Parathyroid adenoma (tissue), 2 donors: ENCODE data around the gene TPT1.

Experiments
- H2AFZ ChIP-seq: fragments of 300-600 bp; sonication (generic); one replicate; pipeline ENCODE4 v1.7.0; 2017; ENCODE audit warnings: antibody characterized with exemption, mild to moderate bottlenecking
- H3K27ac ChIP-seq: fragments of 300-600 bp; sonication (generic); one replicate; pipeline ENCODE4 v1.7.0; 2017
- H3K27me3 ChIP-seq: fragments of 300-600 bp; sonication (generic); one replicate; pipeline ENCODE4 v1.7.0; 2017; ENCODE audit warnings: low read length; ENCODE audit not compliant: control insufficient read depth, insufficient read depth
- H3K36me3 ChIP-seq: fragments of 300-600 bp; sonication (generic); one replicate; pipeline ENCODE4 v1.7.0; 2017; ENCODE audit warnings: low read length; ENCODE audit not compliant: control insufficient read depth, insufficient read depth
- H3K4me1 ChIP-seq: fragments of 300-600 bp; sonication (generic); one replicate; pipeline ENCODE4 v1.7.0; 2017; ENCODE audit warnings: control low read depth
- H3K4me2 ChIP-seq: fragments of 300-600 bp; sonication (generic); one replicate; pipeline ENCODE4 v1.7.0; 2017; ENCODE audit warnings: low read length
- H3K4me3 ChIP-seq: fragments of 300-600 bp; sonication (generic); one replicate; pipeline ENCODE4 v1.7.0; 2017; ENCODE audit warnings: low read depth, low read length
- H3K79me2 ChIP-seq: fragments of 300-600 bp; sonication (generic); one replicate; pipeline ENCODE4 v1.7.0; 2017; ENCODE audit warnings: control low read depth
- H3K9ac ChIP-seq: fragments of 300-600 bp; sonication (generic); one replicate; pipeline ENCODE4 v1.7.0; 2017; ENCODE audit warnings: mild to moderate bottlenecking
- H3K9me3 ChIP-seq: fragments of 300-600 bp; sonication (generic); one replicate; pipeline ENCODE4 v1.7.0; 2017; ENCODE audit warnings: low read length; ENCODE audit not compliant: control insufficient read depth
- TF ChIP-seq, protein P1 (sequence below): fragments of 300-600 bp; sonication (generic); IDR thresholded peaks from one replicate; pipeline ENCODE4 v1.7.0; 2017; ENCODE audit warnings: antibody characterized with exemption, mild to moderate bottlenecking
- donor health status: primary hyperparathyroidism.

TPT1 gene

DNA sequence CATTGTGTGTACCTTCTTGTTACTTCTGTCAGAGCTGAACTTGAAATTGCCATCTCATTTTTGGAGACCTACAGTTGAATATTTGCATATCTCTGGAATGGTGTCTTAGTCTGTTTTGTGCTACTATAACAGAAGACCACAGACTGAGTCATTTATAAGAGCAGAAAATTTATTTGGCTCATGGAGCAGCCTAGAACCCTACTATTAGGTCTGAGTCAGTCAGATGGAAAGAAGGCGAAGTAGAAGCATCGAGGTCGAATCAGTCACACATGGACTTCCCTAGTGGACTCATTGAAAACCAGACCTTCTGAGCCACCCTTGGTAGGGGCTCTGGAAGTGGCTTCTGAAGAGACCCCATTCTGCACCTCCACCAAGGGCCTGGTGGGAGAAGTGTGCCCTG lies 33.9 kb upstream of the TPT1 start:
- TF ChIP-seq, protein P1, sequence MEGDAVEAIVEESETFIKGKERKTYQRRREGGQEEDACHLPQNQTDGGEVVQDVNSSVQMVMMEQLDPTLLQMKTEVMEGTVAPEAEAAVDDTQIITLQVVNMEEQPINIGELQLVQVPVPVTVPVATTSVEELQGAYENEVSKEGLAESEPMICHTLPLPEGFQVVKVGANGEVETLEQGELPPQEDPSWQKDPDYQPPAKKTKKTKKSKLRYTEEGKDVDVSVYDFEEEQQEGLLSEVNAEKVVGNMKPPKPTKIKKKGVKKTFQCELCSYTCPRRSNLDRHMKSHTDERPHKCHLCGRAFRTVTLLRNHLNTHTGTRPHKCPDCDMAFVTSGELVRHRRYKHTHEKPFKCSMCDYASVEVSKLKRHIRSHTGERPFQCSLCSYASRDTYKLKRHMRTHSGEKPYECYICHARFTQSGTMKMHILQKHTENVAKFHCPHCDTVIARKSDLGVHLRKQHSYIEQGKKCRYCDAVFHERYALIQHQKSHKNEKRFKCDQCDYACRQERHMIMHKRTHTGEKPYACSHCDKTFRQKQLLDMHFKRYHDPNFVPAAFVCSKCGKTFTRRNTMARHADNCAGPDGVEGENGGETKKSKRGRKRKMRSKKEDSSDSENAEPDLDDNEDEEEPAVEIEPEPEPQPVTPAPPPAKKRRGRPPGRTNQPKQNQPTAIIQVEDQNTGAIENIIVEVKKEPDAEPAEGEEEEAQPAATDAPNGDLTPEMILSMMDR = no peak

DNA sequence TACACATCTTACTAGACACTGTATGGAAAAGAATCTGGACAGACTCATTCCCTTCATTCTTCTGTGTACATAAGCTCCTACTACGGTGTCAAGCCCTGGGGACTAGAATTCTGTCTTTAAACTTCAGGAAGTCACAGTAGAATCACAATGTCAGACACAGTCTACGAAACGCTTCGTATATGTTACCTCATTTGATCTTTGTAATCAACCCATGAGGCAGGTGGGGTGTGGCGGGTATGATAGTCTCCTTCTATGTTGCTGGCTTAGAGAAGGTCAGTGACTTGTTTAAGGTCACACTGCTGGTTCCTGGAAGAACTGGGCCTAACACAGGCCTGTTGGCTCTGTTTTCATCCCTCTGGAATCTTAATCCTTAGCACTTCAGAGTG lies 32.2 kb upstream of the TPT1 start:
- no peak overlapping the region for H3K4me2 ChIP-seq
- TF ChIP-seq, protein P1 = no peak
- H2AFZ ChIP-seq = no peak overlapping the region
- H3K27me3 ChIP-seq = no peaks in the 10 kb centered on the region
- H3K79me2 ChIP-seq = no peaks in the 10 kb centered on the region
- H3K4me3 ChIP-seq = no peak overlapping the region
- H3K9me3 ChIP-seq = no peaks in the 10 kb centered on the region
- H3K4me1 ChIP-seq = no peaks in the 10 kb centered on the region
- H3K36me3 ChIP-seq = no peaks in the 10 kb centered on the region
- H3K27ac ChIP-seq = no peak overlapping the region
- no peak overlapping the region for H3K9ac ChIP-seq

More for the DNA sequence above, 33.9 kb upstream of the TPT1 start:
- Histone ChIP-seq H2AFZ (no peak overlapping the region), H3K27ac (no peak overlapping the region), H3K4me3 (no peak overlapping the region), H3K36me3 (no peaks in the 10 kb centered on the region), H3K4me2 (no peak overlapping the region), H3K27me3 (no peaks in the 10 kb centered on the region), H3K9ac (no peak overlapping the region), H3K4me1 (no peaks in the 10 kb centered on the region), H3K79me2 (no peaks in the 10 kb centered on the region), H3K9me3 (no peaks in the 10 kb centered on the region)

DNA sequence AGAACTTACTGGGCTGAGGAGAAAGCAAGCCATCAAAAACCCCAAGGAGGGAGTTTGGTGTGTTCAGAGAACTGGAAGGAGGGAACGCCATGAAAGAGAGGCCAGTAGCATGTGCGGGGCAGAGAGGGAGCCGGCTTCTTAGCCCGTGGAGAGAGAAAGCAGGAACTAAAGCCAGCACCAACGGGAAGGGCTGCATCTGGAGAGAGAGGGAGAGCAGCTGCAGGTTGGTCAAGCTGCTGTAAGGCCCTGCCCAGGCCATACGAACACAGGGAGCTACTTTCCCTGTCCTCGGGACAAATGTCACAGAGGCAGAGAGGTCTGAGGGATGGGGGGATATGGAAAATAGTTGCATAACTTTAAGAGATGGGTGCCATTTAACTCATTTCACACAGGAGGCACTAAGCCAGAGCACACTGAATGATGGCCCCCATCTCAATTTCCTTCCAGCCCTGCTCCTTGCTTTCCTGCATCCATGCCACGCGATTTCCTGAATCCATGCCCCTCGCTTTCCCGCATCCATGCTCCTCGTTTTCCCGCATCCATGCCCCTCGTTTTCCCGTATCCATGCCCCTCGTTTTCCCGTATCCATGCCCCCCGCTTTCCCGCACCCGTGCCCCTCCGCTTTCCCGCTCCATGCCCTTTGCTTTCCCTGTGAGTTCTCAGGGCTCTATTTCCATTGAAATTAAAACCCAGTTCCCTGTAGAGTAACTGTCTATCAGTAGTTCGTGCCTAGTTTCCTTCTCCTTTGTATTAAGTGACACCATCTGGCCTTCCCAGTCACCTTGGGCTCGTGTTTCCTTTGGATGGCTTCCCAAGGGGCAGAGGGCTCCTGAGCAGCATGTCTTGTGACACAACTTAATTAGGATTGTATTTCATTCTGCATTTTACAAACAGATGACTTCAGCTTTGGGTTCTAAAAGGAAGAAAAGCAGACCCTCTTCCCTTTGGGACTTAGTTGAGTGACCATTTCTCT lies 31.5 kb upstream of the TPT1 start:
- Histone ChIP-seq H3K9ac (no peak overlapping the region), H3K36me3 (no peaks in the 10 kb centered on the region), H3K4me2 (no peak overlapping the region), H3K27me3 (no peaks in the 10 kb centered on the region), H3K4me3 (no peak overlapping the region), H3K9me3 (no peaks in the 10 kb centered on the region), H3K4me1 (no peaks in the 10 kb centered on the region), H2AFZ (no peak overlapping the region), H3K27ac (no peak overlapping the region), H3K79me2 (no peaks in the 10 kb centered on the region)
- TF ChIP-seq, protein P1 = no peak

DNA sequence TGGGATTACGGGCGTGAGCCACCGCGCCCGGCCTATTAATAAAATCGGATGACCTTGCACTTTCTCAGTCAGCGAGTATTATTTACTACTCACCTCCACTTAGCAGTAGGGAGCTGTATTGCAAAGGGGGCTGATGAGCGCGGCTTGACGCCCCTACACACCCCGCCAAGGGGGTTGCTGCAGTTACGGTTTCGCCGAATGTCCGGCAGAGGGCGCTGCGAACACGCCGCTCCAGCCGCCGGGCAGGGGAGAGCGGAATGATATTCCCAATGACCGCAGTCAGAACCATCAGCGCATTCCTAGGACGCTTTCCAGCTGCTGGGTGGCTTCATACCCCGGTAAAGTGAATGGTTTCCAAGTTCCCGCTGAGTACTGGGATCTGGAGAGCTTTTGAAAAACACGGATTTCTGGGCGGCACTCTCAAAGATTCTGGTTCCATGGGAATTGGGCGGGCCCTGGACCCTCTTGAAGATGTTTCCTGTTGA lies 30.0 kb upstream of the TPT1 start:
- TF ChIP-seq, protein P1 = peak; percentile 76
- H3K4me3 ChIP-seq = peak overlapping the region; percentile 9
- no peaks in the 10 kb centered on the region for H3K36me3 ChIP-seq
- no peak overlapping the region for H3K9ac ChIP-seq
- H3K9me3 ChIP-seq = no peaks in the 10 kb centered on the region
- H3K4me2 ChIP-seq = peak overlapping the region; percentile 45
- H3K27me3 ChIP-seq = no peaks in the 10 kb centered on the region
- no peaks in the 10 kb centered on the region for H3K79me2 ChIP-seq
- H2AFZ ChIP-seq = no peak overlapping the region
- no peak overlapping the region for H3K27ac ChIP-seq
- H3K4me1 ChIP-seq = no peaks in the 10 kb centered on the region
